Measurements from ENCODE around the gene EVPL. TPM values are rescaled to one million over a fixed set of nuclear protein-coding genes. Genes with fewer than 3 reads are reported as not detected.

The EVPL gene
- total RNA-seq, 2 donors from 2014 or later = 18.8 to 31.1 TPM

DNA sequence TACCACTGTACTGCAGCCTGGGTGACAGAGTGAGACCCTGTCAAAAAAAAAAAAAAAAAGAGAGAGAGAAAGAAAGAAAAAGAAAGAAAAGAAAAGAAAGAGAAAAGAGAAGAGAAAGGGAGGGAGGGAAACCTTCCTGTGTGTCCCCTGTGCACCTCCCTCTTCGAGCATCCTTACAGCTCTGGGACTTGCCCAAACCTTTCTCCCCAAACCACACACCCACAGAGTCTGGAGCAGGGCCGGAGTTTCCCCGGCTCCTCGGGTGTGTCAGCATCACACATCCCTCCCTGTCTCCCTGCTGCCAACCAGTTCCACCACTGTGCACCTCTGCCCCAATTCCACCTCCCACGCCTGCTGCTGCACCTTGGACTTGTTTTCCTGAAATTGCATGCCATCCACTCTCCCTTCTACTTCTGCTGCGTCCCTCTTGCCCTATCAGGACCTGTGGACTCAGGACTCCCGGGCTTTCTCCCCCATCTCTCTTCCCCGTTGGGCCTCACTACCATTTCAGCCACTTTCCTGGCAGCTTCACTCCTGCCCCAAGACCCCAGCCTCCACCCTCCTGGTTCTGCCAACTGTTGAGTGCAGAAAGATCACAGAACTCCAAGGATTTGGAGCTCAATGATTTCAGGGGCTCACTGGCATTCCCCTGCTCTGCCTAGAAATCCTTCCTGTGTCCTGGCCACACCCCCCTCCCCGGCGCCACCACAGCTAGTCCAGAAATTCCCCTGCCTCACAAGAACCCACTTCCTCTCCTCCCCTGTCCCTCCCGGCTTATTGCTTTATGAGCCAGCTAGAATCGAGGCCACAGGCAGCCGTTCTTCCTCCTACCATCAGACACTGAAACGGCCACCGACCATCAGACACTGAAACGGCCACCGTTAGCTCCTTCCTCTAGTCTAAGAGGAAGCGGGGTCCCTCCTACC is 30.2 kb downstream of the EVPL start:
- H3K27ac ChIP-seq = peak overlapping the region; percentile 90
- H3K27me3 ChIP-seq = no peaks in the 10 kb centered on the region
- H3K4me1 ChIP-seq = peaks cover 18% of the 10 kb centered on the region
- intact Hi-C loops (cut with DNase I) = no loop called here
- TF ChIP-seq, protein P1, sequence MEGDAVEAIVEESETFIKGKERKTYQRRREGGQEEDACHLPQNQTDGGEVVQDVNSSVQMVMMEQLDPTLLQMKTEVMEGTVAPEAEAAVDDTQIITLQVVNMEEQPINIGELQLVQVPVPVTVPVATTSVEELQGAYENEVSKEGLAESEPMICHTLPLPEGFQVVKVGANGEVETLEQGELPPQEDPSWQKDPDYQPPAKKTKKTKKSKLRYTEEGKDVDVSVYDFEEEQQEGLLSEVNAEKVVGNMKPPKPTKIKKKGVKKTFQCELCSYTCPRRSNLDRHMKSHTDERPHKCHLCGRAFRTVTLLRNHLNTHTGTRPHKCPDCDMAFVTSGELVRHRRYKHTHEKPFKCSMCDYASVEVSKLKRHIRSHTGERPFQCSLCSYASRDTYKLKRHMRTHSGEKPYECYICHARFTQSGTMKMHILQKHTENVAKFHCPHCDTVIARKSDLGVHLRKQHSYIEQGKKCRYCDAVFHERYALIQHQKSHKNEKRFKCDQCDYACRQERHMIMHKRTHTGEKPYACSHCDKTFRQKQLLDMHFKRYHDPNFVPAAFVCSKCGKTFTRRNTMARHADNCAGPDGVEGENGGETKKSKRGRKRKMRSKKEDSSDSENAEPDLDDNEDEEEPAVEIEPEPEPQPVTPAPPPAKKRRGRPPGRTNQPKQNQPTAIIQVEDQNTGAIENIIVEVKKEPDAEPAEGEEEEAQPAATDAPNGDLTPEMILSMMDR (IDR thresholded peaks at IDR 0.05) = no peak
- peak; percentile 88 for DNase-seq
- H3K9me3 ChIP-seq = no peaks in the 10 kb centered on the region
- peak overlapping the region; percentile 51 to 84 for H3K9ac ChIP-seq (ENCODE audit: low read depth in 2 of 2, low read length in 2 of 2)
- no peak overlapping the region for H3K4me3 ChIP-seq
- no peaks in the 10 kb centered on the region for H3K36me3 ChIP-seq

DNA sequence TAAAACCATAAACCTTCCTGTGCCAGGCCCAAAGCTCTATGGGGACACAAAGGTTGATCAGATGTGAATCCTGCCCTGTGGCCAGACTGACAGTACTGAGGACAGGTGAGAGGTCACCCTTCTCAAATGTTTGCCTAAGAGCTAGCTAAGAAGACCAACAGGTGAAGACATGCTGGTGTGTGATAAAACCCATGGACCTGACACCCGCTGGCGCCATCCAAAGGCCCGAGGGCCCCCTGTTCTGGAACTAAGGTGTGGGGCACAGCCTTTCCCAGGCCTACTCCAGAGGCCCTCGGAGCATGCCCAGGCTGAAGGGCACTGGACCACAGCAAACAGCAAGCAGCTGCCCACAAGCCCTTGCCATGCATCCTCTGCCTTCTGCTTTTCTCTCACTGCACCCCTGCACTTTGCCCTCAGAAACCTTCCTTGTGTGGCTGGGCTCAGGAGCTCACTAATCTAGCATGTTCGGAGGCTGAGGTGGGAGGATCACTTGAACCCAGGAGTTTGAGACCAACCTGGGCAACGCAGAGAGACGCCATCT is 31.7 kb downstream of the EVPL start:
- peak overlapping the region; percentile 90 for H3K27ac ChIP-seq
- H3K4me1 ChIP-seq = peaks cover 14% of the 10 kb centered on the region
- H3K27me3 ChIP-seq = no peaks in the 10 kb centered on the region
- no peaks in the 10 kb centered on the region for H3K36me3 ChIP-seq
- DNase-seq = no peak
- H3K9ac ChIP-seq (ENCODE audit: low read depth in 2 of 2, low read length in 2 of 2) = peak overlapping the region in 1 of 2 donors; percentile 54
- intact Hi-C loops (cut with DNase I) = no loop called here
- H3K9me3 ChIP-seq = no peaks in the 10 kb centered on the region
- no peak overlapping the region for H3K4me3 ChIP-seq
- TF ChIP-seq, protein P1 (IDR thresholded peaks at IDR 0.05) = no peak

DNA sequence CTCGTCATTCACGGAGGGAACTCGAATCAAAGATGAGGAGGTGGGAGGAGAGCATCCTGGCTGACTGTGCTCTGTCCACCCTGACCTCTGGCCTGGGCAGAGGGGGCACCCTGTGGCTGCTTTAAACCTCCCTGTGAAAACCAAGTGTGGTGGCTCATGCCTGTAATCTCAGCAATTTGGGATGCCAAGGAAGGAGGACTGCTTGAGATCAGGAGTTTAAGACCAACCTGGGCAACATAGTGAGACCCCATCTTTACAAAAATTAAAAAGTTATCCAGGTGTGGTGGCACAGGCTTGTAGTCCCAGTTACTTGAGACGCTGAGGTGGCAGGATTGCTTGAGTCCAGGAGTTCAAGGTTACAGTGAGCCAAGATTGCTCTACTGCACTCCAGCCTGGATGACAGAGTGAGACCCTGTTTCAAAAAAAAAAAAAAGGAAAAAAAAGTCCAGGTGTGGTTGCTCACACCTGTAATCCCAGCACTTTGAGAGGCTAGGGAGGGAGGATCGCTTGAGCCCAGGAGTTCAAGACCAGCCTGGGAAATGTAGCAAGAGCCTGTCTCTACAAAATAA is 32.2 kb downstream of the EVPL start:
- peak overlapping the region in 1 of 2 donors; percentile 54 for H3K9ac ChIP-seq (ENCODE audit: low read depth in 2 of 2, low read length in 2 of 2)
- peak overlapping the region; percentile 90 for H3K27ac ChIP-seq
- intact Hi-C loops (cut with DNase I) = no loop called here
- TF ChIP-seq, protein P1 (IDR thresholded peaks at IDR 0.05) = no peak
- H3K4me3 ChIP-seq = no peak overlapping the region
- no peaks in the 10 kb centered on the region for H3K36me3 ChIP-seq
- H3K27me3 ChIP-seq = no peaks in the 10 kb centered on the region
- peaks cover 13% of the 10 kb centered on the region for H3K4me1 ChIP-seq
- no peak for DNase-seq
- no peaks in the 10 kb centered on the region for H3K9me3 ChIP-seq

DNA sequence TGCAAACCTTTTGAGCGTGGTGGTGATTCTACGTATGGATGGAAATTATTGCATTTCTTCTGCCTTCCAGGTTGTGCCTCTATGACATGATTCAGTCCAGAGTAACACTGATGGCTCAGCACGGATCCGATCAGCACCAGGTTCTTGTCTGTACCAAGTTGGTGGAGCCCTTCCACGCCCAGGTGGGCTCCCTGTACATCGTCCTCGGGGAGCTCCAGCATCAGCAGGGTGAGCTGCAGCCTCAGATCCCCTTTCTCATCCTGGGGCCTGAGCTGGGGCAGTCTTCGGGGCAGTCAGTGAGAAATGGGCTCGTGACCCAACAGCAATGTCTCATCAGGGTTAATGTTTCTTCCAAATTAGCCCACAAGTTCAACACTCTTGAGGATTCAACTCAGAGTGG is 35.7 kb downstream of the EVPL start:
- Histone ChIP-seq H3K36me3 (no peaks in the 10 kb centered on the region), H3K9ac (ENCODE audit: low read depth in 2 of 2, low read length in 2 of 2) (no peak overlapping the region), H3K4me1 (no peaks in the 10 kb centered on the region), H3K9me3 (no peaks in the 10 kb centered on the region), H3K4me3 (no peak overlapping the region), H3K27ac (no peak overlapping the region), H3K27me3 (no peaks in the 10 kb centered on the region)
- DNase-seq = no peak
- TF ChIP-seq, protein P1 (IDR thresholded peaks at IDR 0.05) = no peak
- intact Hi-C loops (cut with DNase I) = no loop called here

DNA sequence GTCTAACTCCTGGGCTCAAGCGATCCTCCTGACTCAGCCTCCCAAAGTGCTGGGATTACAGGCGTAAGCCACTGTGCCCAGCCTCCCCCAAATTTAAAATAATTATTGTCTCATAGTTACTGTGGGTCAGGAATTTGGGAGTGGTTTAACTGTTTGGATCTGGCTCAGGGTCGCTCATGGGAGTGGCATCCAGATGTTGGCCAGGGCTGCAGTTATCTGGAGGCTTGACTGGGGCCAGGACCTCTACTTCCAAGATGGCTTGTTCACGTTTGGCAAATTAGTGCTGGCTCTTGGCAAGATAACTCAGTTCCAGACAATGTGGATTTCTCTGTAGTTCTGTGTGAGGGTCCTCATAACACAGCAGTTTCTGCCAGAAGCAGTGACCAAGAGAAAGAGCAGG is 40.1 kb downstream of the EVPL start:
- H3K27me3 ChIP-seq = no peaks in the 10 kb centered on the region
- no peak for DNase-seq
- intact Hi-C loops (cut with DNase I) = no loop called here
- peaks cover 4% of the 10 kb centered on the region for H3K4me1 ChIP-seq
- H3K9ac ChIP-seq (ENCODE audit: low read depth in 2 of 2, low read length in 2 of 2) = no peak overlapping the region
- TF ChIP-seq, protein P1 (IDR thresholded peaks at IDR 0.05) = no peak
- no peaks in the 10 kb centered on the region for H3K36me3 ChIP-seq
- H3K27ac ChIP-seq = no peak overlapping the region
- H3K4me3 ChIP-seq = no peak overlapping the region
- H3K9me3 ChIP-seq = no peaks in the 10 kb centered on the region
